ENCODE data around the gene STX10.

The STX10 gene

DNA sequence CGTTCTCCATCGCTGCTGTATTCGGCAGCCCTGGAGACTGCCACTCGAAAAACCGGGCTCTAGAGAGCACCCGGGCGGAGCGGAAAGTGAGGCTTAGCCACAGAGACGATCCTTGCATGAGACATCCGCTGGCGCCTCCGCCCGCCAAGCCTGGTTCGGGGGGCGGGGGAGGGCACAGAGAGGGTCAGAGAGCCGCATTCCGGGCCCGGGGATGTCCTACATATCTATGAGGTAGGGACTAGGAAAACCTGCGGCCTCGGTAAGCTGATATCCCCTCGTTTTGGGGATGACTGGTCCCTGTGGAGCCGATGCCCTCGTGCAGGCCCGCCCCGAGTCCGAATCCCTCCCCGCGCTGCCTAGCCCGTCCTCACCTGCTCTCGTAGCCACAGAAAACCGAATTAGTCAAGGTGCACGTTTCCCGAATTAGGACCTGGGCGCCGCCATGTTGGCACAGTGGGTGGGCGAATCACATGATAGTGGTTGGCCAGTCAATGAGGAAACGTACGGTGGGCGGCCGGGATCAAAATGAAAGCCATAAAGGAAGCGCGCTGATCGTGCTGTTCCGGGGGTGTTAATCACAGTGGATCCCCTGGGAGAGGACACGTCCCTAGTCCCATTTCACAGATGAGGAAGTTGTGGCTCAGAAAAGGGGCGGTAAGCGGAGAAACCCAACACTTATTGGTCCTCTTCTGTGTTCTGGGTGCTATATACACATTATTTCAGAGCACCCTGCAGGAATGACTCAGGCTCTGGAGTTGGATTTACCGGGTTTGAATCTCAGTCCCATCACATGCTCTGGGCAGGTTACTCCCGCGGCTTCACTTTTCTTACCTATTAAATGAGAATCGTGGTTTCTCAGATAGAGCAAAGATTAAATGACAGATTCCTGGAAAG lies 33.6 kb downstream of the STX10 start, which contains the start of gene TRMT1:
Gene TRMT1, minus strand, starts transcription at position 459 of the 894 bp plus-strand sequence. Its CDS starts 341 bp downstream, at position 118.
- peak within 1 kb of the TSS; percentile 72 for H3K4me3 ChIP-seq (ENCODE audit: control insufficient read depth, low read depth, low read length)
- DNase-seq (ENCODE audit: low read depth): peak; percentile 50

GRCh38 chr19:13115936-13116281 lies 34.3 kb downstream of the STX10 start:
- DNase-seq (ENCODE audit: low read depth): no peak
- TF ChIP-seq CTCF (IDR thresholded peaks at IDR 0.05; ENCODE audit: control insufficient read depth, insufficient read depth, low read depth, low read length, missing control alignments): no peak
- H3K4me3 ChIP-seq (ENCODE audit: control insufficient read depth, low read depth, low read length): peak overlapping the region; percentile 72

More for the DNA sequence above, 33.6 kb downstream of the STX10 start, which contains the start of gene TRMT1:
- TF ChIP-seq CTCF (IDR thresholded peaks at IDR 0.05; ENCODE audit: control insufficient read depth, insufficient read depth, low read depth, low read length, missing control alignments): no peak

- no peak for TF ChIP-seq CTCF (IDR thresholded peaks at IDR 0.05; ENCODE audit: control insufficient read depth, insufficient read depth, low read depth, low read length, missing control alignments)
- DNase-seq (ENCODE audit: low read depth): no peak
- H3K4me3 ChIP-seq (ENCODE audit: control insufficient read depth, low read depth, low read length): no peak overlapping the region
These were observed 37.6 kb downstream of the STX10 start for GRCh38 chr19:13112555-13112954.

- no peak overlapping the region for H3K4me3 ChIP-seq (ENCODE audit: control insufficient read depth, low read depth, low read length)
- no peak for DNase-seq (ENCODE audit: low read depth)
- TF ChIP-seq CTCF (IDR thresholded peaks at IDR 0.05; ENCODE audit: control insufficient read depth, insufficient read depth, low read depth, low read length, missing control alignments): no peak
These were observed 40.0 kb downstream of the STX10 start for GRCh38 chr19:13110099-13110610.

DNA sequence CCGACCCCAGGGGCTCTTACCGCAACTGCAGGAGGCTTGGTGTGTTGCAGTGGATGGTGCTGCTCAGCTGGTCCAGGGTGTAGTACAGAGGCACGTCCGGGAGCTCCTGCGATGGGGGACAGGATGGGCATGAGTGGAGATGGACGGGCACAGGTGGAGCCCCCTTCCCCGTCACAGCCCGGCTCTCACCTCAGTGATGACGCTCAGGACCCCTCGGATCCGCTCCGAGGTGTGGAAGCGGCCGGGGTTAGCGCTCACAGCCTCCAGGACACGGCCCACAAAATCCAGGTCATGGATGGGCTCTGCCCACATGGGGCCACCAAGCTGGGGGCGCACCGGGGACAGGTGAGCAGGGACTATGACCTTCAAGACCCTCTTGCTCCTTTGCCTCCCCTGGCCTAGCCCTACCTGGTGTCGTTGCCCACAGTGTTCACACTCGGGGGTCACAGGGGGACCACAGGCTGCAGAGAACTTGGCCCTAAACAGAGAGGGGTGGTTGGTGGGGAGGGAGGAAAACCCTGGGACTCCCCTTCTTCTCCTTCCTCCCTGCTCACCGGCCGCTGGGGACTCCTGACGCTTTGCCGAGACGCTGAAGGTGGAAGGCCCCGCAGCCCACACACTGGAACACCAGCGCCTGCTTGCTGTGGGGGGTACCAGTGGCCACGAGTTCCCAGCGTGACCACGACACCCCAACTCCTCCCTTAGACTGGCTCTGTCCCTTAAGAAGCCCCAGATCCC lies 40.6 kb downstream of the STX10 start:
- no peak overlapping the region for H3K4me3 ChIP-seq (ENCODE audit: control insufficient read depth, low read depth, low read length)

More for the DNA sequence above, 40.6 kb downstream of the STX10 start:
- no peak for TF ChIP-seq CTCF (IDR thresholded peaks at IDR 0.05; ENCODE audit: control insufficient read depth, insufficient read depth, low read depth, low read length, missing control alignments)
- no peak for DNase-seq (ENCODE audit: low read depth)

Measured in AG09309 (cell line).